EH (cell line): Measurements from ENCODE around the gene ZNF790.

Experiments
- DNase-seq: peaks from one replicate; pipeline ENCODE4 v3.0.0-alpha.2; 2015; ENCODE audit warnings: low read depth

Gene ZNF790

GRCh38 chr19:36837906-36838783, at the start of gene ZNF790:
Gene ZNF790 (minus strand): TSS chr19:36838387. CDS start chr19:36825619, 12,768 bp downstream.
- peak; percentile 93 for DNase-seq

GRCh38 chr19:36876993-36877938, 39.1 kb upstream of the ZNF790 start:
- DNase-seq, result no peak

GRCh38 chr19:36851898-36852297, 13.7 kb upstream of the ZNF790 start:
- DNase-seq, result no peak

GRCh38 chr19:36850559-36851442, 12.6 kb upstream of the ZNF790 start, which contains the start of gene ZNF345:
Gene ZNF345 (plus strand): TSS chr19:36850876. CDS start chr19:36876831, 25,955 bp downstream.
- DNase-seq, result peak; percentile 93

GRCh38 chr19:36849701-36850558, 11.7 kb upstream of the ZNF790 start:
- DNase-seq, result peak; percentile 91

- DNase-seq, result no peak
These were observed 9.8 kb upstream of the ZNF790 start for GRCh38 chr19:36847968-36848367.

GRCh38 chr19:36838784-36839324, 667 bp upstream of the ZNF790 start:
- DNase-seq, result peak; percentile 41

GRCh38 chr19:36837176-36837905, 846 bp downstream of the ZNF790 start:
- DNase-seq, result no peak

- DNase-seq, result no peak
These were observed 4.8 kb downstream of the ZNF790 start for GRCh38 chr19:36833430-36833829.

GRCh38 chr19:36821758-36822157, 16.4 kb downstream of the ZNF790 start:
- DNase-seq, result no peak

GRCh38 chr19:36819130-36819630, 19.0 kb downstream of the ZNF790 start:
- DNase-seq, result no peak

- no peak for DNase-seq
These were observed 31.2 kb downstream of the ZNF790 start for GRCh38 chr19:36807029-36807428.

- DNase-seq, result no peak
These were observed 32.8 kb downstream of the ZNF790 start for GRCh38 chr19:36805364-36805763.

GRCh38 chr19:36797786-36798108, 40.4 kb downstream of the ZNF790 start:
- DNase-seq, result no peak

- DNase-seq, result no peak
These were observed 41.5 kb downstream of the ZNF790 start for GRCh38 chr19:36796714-36796992.

GRCh38 chr19:36791420-36792141, 46.6 kb downstream of the ZNF790 start:
- DNase-seq, result peak; percentile 13

GRCh38 chr19:36775768-36776167, 62.4 kb downstream of the ZNF790 start:
- no peak for DNase-seq

- no peak for DNase-seq
These were observed 65.0 kb downstream of the ZNF790 start for GRCh38 chr19:36773223-36773579.
